ENCODE results near the gene PIK3CB. TPM values are rescaled to one million over a fixed set of nuclear protein-coding genes. Genes with fewer than 3 reads are reported as not detected.
"Not testable (repeated sequence)": the region's sequence is repeated elsewhere in the genome, so short reads cannot be mapped to it uniquely, and the experiment has no call there.

Gene PIK3CB
- polyA plus RNA-seq, 1 experiment: 4.9 TPM

- TF ChIP-seq CTCF (IDR thresholded peaks at IDR 0.05; ENCODE audit: insufficient read depth, low read depth, low read length): no peak
- no peak for DNase-seq (ENCODE audit: low read depth)
- H3K27me3 ChIP-seq (ENCODE audit: control insufficient read depth, insufficient read depth, low read length): no peaks in the 10 kb centered on the region
- ChIA-PET POLR2A (no interaction called here), CTCF (interaction anchor here (0.7 to 1.6 kb wide), 2 partner anchors 85 to 100 kb away, joined by 3 read pairs; no protein-coding TSS in a partner anchor)
- no peak overlapping the region for H3K4me3 ChIP-seq (ENCODE audit: low read depth, low read length)
- no peaks in the 10 kb centered on the region for H3K36me3 ChIP-seq (ENCODE audit: control insufficient read depth, insufficient read depth, low read length)
Observed at GRCh38 chr3:138829886-138830510, 4.7 kb downstream of the PIK3CB start.

GRCh38 chr3:138829097-138829496, 5.6 kb downstream of the PIK3CB start:
- no peak for DNase-seq (ENCODE audit: low read depth)
- POLR2A ChIA-PET: no interaction called here

GRCh38 chr3:138827222-138827621, 7.5 kb downstream of the PIK3CB start:
- Histone ChIP-seq H3K36me3 (ENCODE audit: control insufficient read depth, insufficient read depth, low read length) (no peaks in the 10 kb centered on the region), H3K4me3 (ENCODE audit: low read depth, low read length) (no peak overlapping the region), H3K27me3 (ENCODE audit: control insufficient read depth, insufficient read depth, low read length) (no peaks in the 10 kb centered on the region)
- TF ChIP-seq CTCF (IDR thresholded peaks at IDR 0.05; ENCODE audit: insufficient read depth, low read depth, low read length): no peak
- ChIA-PET CTCF (interaction anchor here (0.6 kb wide), 1 partner anchor 13 kb away, joined by 3 read pairs; no protein-coding TSS in a partner anchor), POLR2A (no interaction called here)
- no peak for DNase-seq (ENCODE audit: low read depth)

More at GRCh38 chr3:138829097-138829496, 5.6 kb downstream of the PIK3CB start:
- CTCF ChIA-PET: no interaction called here
- no peaks in the 10 kb centered on the region for H3K27me3 ChIP-seq (ENCODE audit: control insufficient read depth, insufficient read depth, low read length)
- H3K36me3 ChIP-seq (ENCODE audit: control insufficient read depth, insufficient read depth, low read length): no peaks in the 10 kb centered on the region
- no peak for TF ChIP-seq CTCF (IDR thresholded peaks at IDR 0.05; ENCODE audit: insufficient read depth, low read depth, low read length)
- H3K4me3 ChIP-seq (ENCODE audit: low read depth, low read length): no peak overlapping the region

- Histone ChIP-seq H3K4me3 (ENCODE audit: low read depth, low read length) (no peak overlapping the region), H3K36me3 (ENCODE audit: control insufficient read depth, insufficient read depth, low read length) (no peaks in the 10 kb centered on the region), H3K27me3 (ENCODE audit: control insufficient read depth, insufficient read depth, low read length) (no peaks in the 10 kb centered on the region)
- DNase-seq (ENCODE audit: low read depth): no peak
- POLR2A ChIA-PET: interaction anchor here (0.6 to 0.9 kb wide), 3 partner anchors 9 to 558 kb away, joined by 3 to 6 read pairs (median 4); partner anchors contain the start of gene PIK3CB
- CTCF ChIA-PET: interaction anchor here (1.0 to 1.1 kb wide), 2 partner anchors 90 to 98 kb away, joined by 3 read pairs; no protein-coding TSS in a partner anchor
- TF ChIP-seq CTCF (IDR thresholded peaks at IDR 0.05; ENCODE audit: insufficient read depth, low read depth, low read length): no peak
Observed at GRCh38 chr3:138825336-138825735, 9.4 kb downstream of the PIK3CB start.

GRCh38 chr3:138824114-138824506, 10.6 kb downstream of the PIK3CB start:
- TF ChIP-seq CTCF (IDR thresholded peaks at IDR 0.05; ENCODE audit: insufficient read depth, low read depth, low read length): no peak
- H3K36me3 ChIP-seq (ENCODE audit: control insufficient read depth, insufficient read depth, low read length): no peaks in the 10 kb centered on the region
- no peak for DNase-seq (ENCODE audit: low read depth)
- H3K4me3 ChIP-seq (ENCODE audit: low read depth, low read length): no peak overlapping the region
- no peaks in the 10 kb centered on the region for H3K27me3 ChIP-seq (ENCODE audit: control insufficient read depth, insufficient read depth, low read length)
- ChIA-PET POLR2A (no interaction called here), CTCF (interaction anchor here (1.5 kb wide), 1 partner anchor 14 kb away, joined by 4 read pairs; no protein-coding TSS in a partner anchor)

- DNase-seq (ENCODE audit: low read depth); POLR2A ChIA-PET; H3K36me3 ChIP-seq (ENCODE audit: control insufficient read depth, insufficient read depth, low read length); H3K4me3 ChIP-seq (ENCODE audit: low read depth, low read length); H3K27me3 ChIP-seq (ENCODE audit: control insufficient read depth, insufficient read depth, low read length): not testable (repeated sequence)
- CTCF ChIA-PET: interaction anchor here (0.6 to 1.5 kb wide), 2 partner anchors 13 to 753 kb away, joined by 3 to 6 read pairs; no protein-coding TSS in a partner anchor
Observed at GRCh38 chr3:138820379-138820778, 14.3 kb downstream of the PIK3CB start.

Measured in BJ (cell line).